ENCODE results near the gene RPS17.

RPS17 gene

GRCh38 chr15:82556315-82557035, 16.2 kb upstream of the RPS17 start:
- no peak overlapping the region for H3K27ac ChIP-seq
- TF ChIP-seq ZFX (IDR thresholded peaks at IDR 0.05; ENCODE audit: borderline replicate concordance), result no peak
- TF ChIP-seq CTCF (IDR thresholded peaks at IDR 0.05), result no peak

DNA sequence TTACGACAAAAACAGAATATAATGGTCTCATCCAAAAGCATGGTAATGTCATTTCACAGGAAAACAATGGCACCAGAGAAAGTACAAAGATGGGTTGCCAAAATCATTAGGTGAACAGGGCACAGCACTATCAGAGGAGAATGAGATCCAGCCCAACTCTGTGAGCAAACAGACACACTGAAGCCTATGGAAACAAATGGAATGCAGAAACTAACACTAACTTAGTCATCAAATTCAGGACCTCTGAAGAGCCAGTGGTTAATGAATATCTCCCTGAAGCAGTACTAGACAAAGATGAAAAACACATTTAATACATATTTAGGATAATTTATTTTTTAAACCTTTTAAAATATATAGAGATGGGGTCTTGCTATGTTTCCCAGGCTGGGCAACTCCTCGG, 14.6 kb upstream of the RPS17 start:
- H3K27ac ChIP-seq, result no peak overlapping the region

GRCh38 chr15:82554351-82554750, 14.1 kb upstream of the RPS17 start:
- H3K27ac ChIP-seq, result no peak overlapping the region
- TF ChIP-seq CTCF (IDR thresholded peaks at IDR 0.05), result no peak

More for the DNA sequence above, 14.6 kb upstream of the RPS17 start:
- TF ChIP-seq ZFX (IDR thresholded peaks at IDR 0.05; ENCODE audit: borderline replicate concordance), result no peak
- no peak for TF ChIP-seq CTCF (IDR thresholded peaks at IDR 0.05)

GRCh38 chr15:82553846-82554245, 13.6 kb upstream of the RPS17 start:
- no peak for TF ChIP-seq ZFX (IDR thresholded peaks at IDR 0.05; ENCODE audit: borderline replicate concordance)
- TF ChIP-seq CTCF (IDR thresholded peaks at IDR 0.05), result no peak
- no peak overlapping the region for H3K27ac ChIP-seq

DNA sequence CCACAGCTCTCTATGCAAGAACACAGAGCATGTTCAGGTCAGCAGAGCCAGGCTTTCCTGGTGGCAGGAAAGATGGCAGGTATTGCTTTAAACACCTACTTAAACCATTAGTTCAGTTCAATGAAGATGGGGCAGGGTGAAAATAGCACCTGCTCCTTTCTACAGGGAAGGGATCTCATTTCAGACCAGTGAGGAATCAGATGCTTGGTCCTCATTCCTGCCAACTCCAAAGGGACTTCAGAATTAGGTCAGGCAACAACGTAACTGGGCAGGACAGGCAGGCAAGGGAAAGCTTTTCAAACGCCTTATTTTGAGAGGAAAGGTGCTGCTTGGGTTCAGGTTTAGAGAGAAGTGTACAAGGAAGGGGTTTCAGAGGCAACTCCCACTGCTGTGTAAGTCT, 12.6 kb upstream of the RPS17 start:
- no peak for TF ChIP-seq CTCF (IDR thresholded peaks at IDR 0.05)
- TF ChIP-seq ZFX (IDR thresholded peaks at IDR 0.05; ENCODE audit: borderline replicate concordance), result no peak
- no peak overlapping the region for H3K27ac ChIP-seq

GRCh38 chr15:82551646-82552247, 11.5 kb upstream of the RPS17 start:
- no peak for TF ChIP-seq CTCF (IDR thresholded peaks at IDR 0.05)
- no peak for TF ChIP-seq ZFX (IDR thresholded peaks at IDR 0.05; ENCODE audit: borderline replicate concordance)
- H3K27ac ChIP-seq, result no peak overlapping the region

DNA sequence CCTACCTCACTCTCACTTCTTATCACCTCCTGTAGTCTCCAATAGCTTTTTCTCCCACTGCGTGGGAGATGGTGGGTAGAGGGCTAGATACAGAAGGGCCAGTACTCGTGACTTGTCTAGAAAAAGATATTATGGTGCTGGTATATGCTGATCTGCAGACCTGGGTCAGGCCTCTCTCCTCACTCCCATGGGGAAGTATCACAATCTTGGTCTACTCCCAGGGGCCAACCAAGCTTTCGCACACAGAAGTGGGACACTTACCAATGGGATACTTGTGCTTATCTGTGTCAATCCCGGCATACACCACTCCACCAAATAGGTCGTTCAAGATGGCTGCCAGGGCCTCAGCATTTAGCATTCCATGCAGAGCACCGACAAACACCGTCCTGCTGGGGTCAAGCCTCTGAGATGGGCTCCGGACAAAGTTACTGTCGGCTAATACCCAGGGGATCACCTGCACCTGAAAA, 9.0 kb upstream of the RPS17 start:
- no peak overlapping the region for H3K27ac ChIP-seq
- TF ChIP-seq ZFX (IDR thresholded peaks at IDR 0.05; ENCODE audit: borderline replicate concordance) (no peak), CTCF (IDR thresholded peaks at IDR 0.05) (no peak)

All from 22Rv1 (cell line).